Measurements from ENCODE around the gene TIMP1.

The TIMP1 gene

GRCh38 chrX:47620303-47620685 is 38.1 kb downstream of the TIMP1 start:
- Histone ChIP-seq H3K9me3 (ENCODE audit: low read length) (no peaks in the 10 kb centered on the region), H3K4me3 (ENCODE audit: low read depth, low read length, poor library complexity, severe bottlenecking) (no peak overlapping the region)

GRCh38 chrX:47621851-47622250 is 39.6 kb downstream of the TIMP1 start:
- Histone ChIP-seq H3K4me2 (ENCODE audit: low read length) (no peak overlapping the region), H3K9me2 (ENCODE audit: low read depth, low read length) (no peaks in the 10 kb centered on the region), H3K4me1 (ENCODE audit: insufficient read depth, low read length, severe bottlenecking) (no peaks in the 10 kb centered on the region), H3K9ac (ENCODE audit: low read length) (no peak overlapping the region), H3K27me3 (ENCODE audit: insufficient read depth, low read length) (no peaks in the 10 kb centered on the region), H3K79me2 (ENCODE audit: insufficient read depth, low read length) (no peaks in the 10 kb centered on the region), H3F3A (ENCODE audit: insufficient read depth, low read length) (no peaks in the 10 kb centered on the region), H3K27ac (ENCODE audit: low read depth, low read length, poor library complexity, severe bottlenecking) (no peak overlapping the region), H2AFZ (ENCODE audit: low read length) (no peak overlapping the region), H3K9me3 (ENCODE audit: low read length) (no peaks in the 10 kb centered on the region), H3K36me3 (ENCODE audit: insufficient read depth, low read length) (no peaks in the 10 kb centered on the region), H4K20me1 (ENCODE audit: insufficient read depth, low read length) (no peaks in the 10 kb centered on the region), H3K4me3 (ENCODE audit: low read depth, low read length, poor library complexity, severe bottlenecking) (no peak overlapping the region)
- TF ChIP-seq EZH2 (IDR thresholded peaks at IDR 0.05; ENCODE audit: borderline replicate concordance, low read length) = no peak
- TF ChIP-seq CTCF (IDR thresholded peaks at IDR 0.05; ENCODE audit: low read length) = no peak

More at GRCh38 chrX:47620303-47620685, 38.1 kb downstream of the TIMP1 start:
- H3K9ac ChIP-seq (ENCODE audit: low read length) = no peak overlapping the region
- no peaks in the 10 kb centered on the region for H3K4me1 ChIP-seq (ENCODE audit: insufficient read depth, low read length, severe bottlenecking)
- no peaks in the 10 kb centered on the region for H3K36me3 ChIP-seq (ENCODE audit: insufficient read depth, low read length)
- H3K27ac ChIP-seq (ENCODE audit: low read depth, low read length, poor library complexity, severe bottlenecking) = no peak overlapping the region
- H3K9me2 ChIP-seq (ENCODE audit: low read depth, low read length) = no peaks in the 10 kb centered on the region
- no peaks in the 10 kb centered on the region for H3K27me3 ChIP-seq (ENCODE audit: insufficient read depth, low read length)
- no peaks in the 10 kb centered on the region for H4K20me1 ChIP-seq (ENCODE audit: insufficient read depth, low read length)
- no peak overlapping the region for H3K4me2 ChIP-seq (ENCODE audit: low read length)
- H3F3A ChIP-seq (ENCODE audit: insufficient read depth, low read length) = no peaks in the 10 kb centered on the region
- no peak for TF ChIP-seq EZH2 (IDR thresholded peaks at IDR 0.05; ENCODE audit: borderline replicate concordance, low read length)
- TF ChIP-seq CTCF (IDR thresholded peaks at IDR 0.05; ENCODE audit: low read length) = no peak
- H2AFZ ChIP-seq (ENCODE audit: low read length) = no peak overlapping the region
- no peaks in the 10 kb centered on the region for H3K79me2 ChIP-seq (ENCODE audit: insufficient read depth, low read length)

GRCh38 chrX:47623540-47624027 is 41.3 kb downstream of the TIMP1 start:
- no peaks in the 10 kb centered on the region for H3K27me3 ChIP-seq (ENCODE audit: insufficient read depth, low read length)
- H3K9ac ChIP-seq (ENCODE audit: low read length) = peak overlapping the region; percentile 34; the same call in 1 of the 2 replicates
- no peaks in the 10 kb centered on the region for H3K36me3 ChIP-seq (ENCODE audit: insufficient read depth, low read length)
- peak overlapping the region; percentile 81 for H3K4me2 ChIP-seq (ENCODE audit: low read length)
- H2AFZ ChIP-seq (ENCODE audit: low read length) = no peak overlapping the region
- H3K9me2 ChIP-seq (ENCODE audit: low read depth, low read length) = no peaks in the 10 kb centered on the region
- no peaks in the 10 kb centered on the region for H4K20me1 ChIP-seq (ENCODE audit: insufficient read depth, low read length)
- no peak overlapping the region for H3K27ac ChIP-seq (ENCODE audit: low read depth, low read length, poor library complexity, severe bottlenecking)
- H3K4me1 ChIP-seq (ENCODE audit: insufficient read depth, low read length, severe bottlenecking) = no peaks in the 10 kb centered on the region
- no peaks in the 10 kb centered on the region for H3K79me2 ChIP-seq (ENCODE audit: insufficient read depth, low read length)
- H3F3A ChIP-seq (ENCODE audit: insufficient read depth, low read length) = no peaks in the 10 kb centered on the region
- peak overlapping the region; percentile 61 for H3K4me3 ChIP-seq (ENCODE audit: low read depth, low read length, poor library complexity, severe bottlenecking)
- H3K9me3 ChIP-seq (ENCODE audit: low read length) = no peaks in the 10 kb centered on the region
- TF ChIP-seq CTCF (IDR thresholded peaks at IDR 0.05; ENCODE audit: low read length) (no peak), EZH2 (IDR thresholded peaks at IDR 0.05; ENCODE audit: borderline replicate concordance, low read length) (no peak)
